Stimulated activated effector memory CD8-positive, alpha-beta T cell treated with anti-CD3 and anti-CD28 coated beads, Interleukin-12 subunit alpha, Interleukin-12 subunit beta, amount 100 ng/mL, for 72 hours (primary cell): ENCODE measurements around the gene SP140.
"Not testable (repeated sequence)": the region's sequence is repeated elsewhere in the genome, so short reads cannot be mapped to it uniquely, and the experiment has no call there.

Source experiments
- ATAC-seq: fragments of 150-1000 bp; cut with Tn5 transposase; 2 replicates; pipeline ENCODE4 v1.10.0; 2021
- DNase-seq, 2 donors: peaks; one replicate each; pipeline ENCODE4 v3.0.0; 2021 to 2022; ENCODE audit warnings: low spot score in 2 of 2
- H3K27ac Mint-ChIP-seq: one replicate; pipeline ENCODE4 v1.8.0; 2022; ENCODE audit warnings: mild to moderate bottlenecking, mixed read lengths
- H3K36me3 Mint-ChIP-seq: one replicate; pipeline ENCODE4 v1.8.0; 2022; ENCODE audit warnings: mild to moderate bottlenecking, mixed read lengths
- H3K4me1 Mint-ChIP-seq: one replicate; pipeline ENCODE4 v1.8.0; 2022; ENCODE audit warnings: mixed read lengths
- H3K4me3 Mint-ChIP-seq: one replicate; pipeline ENCODE4 v1.8.0; 2022; ENCODE audit warnings: mild to moderate bottlenecking, mixed read lengths
- H3K9me3 Mint-ChIP-seq: one replicate; pipeline ENCODE4 v1.8.0; 2022; ENCODE audit warnings: mixed read lengths

Gene SP140

DNA sequence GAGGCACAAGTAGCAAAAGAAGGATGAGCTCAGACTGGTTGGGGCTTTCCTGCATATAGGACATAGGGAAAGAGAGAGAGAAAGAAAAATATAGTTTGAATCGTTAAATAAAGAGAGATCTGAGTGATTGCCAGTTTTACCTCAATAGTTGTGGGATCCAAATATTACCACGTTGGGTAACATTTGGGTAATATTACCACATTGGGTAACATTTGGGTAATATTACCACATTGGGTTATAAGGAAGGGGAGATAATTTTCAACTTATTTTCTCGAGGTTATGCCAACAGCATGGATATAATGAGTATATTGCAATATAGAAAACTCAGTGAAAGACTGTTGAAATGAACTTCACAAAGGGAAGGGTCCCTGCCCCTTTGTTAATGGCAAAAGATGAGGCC, 20.7 kb downstream of the SP140 start:
- Mint-ChIP-seq H3K27ac (no peak overlapping the region), H3K36me3 (peaks cover 17% of the 10 kb centered on the region), H3K4me1 (no peaks in the 10 kb centered on the region), H3K9me3 (no peaks in the 10 kb centered on the region), H3K4me3 (no peak overlapping the region)
- ATAC-seq (no peak), DNase-seq (no peak)

DNA sequence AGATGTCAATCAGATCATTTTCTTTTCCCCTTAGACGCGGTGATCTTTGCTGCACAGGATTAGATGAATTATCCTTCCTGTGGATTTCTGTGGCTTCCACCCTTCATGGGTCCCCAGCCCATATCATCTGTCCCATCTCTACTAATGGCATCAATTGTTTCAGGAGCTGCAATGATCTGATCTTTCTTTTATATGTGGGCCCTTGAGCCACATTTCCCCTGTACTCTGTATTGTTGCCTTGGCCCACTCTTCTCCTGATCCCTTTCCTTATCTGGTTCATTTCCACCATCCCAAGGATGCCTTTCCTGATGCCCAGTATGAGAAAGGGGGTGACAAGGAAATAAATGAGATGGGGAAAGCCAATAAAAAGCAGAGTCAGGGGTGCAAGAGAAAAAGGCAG, 24.7 kb downstream of the SP140 start:
- no peaks in the 10 kb centered on the region for H3K9me3 Mint-ChIP-seq
- H3K4me3 Mint-ChIP-seq, result no peak overlapping the region
- no peak for DNase-seq
- H3K36me3 Mint-ChIP-seq, result no peaks in the 10 kb centered on the region
- H3K27ac Mint-ChIP-seq, result no peak overlapping the region
- no peak for ATAC-seq
- no peaks in the 10 kb centered on the region for H3K4me1 Mint-ChIP-seq

DNA sequence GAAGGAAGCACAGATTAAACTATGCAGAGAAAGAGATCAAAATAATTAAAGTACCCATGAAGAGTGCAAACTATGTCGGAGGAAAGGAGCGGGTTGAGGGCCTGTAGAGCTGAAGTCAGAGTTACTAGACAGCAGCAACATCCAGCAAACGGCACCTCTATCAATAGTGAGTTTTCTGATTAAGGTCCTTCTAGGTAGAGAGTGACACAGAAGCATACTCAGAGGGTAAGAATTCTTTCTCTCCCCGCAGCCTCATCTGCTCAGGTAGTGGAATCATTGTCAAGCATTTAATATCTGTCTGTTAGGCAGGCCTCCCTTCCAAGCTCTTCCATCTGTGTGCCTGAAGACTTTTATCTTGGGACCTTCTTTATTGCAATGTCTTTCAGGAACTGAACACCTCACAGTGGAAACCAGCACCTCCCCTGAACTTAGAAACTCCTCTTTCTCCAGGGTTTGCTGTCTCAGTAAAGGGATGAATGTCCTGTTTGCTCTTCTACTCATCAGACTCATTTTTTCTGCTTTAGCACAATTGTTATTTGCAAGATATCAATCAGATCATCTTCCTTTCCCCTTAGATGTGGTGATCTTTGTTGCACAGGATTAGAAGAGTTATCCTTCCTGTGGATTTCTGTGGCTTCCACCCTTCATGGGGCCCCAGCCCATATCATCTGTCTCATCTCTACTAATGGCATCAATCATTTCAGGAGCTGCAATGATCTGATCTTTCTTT, 28.8 kb downstream of the SP140 start:
- no peak overlapping the region for H3K27ac Mint-ChIP-seq
- H3K9me3 Mint-ChIP-seq, result no peaks in the 10 kb centered on the region
- peaks cover 12% of the 10 kb centered on the region for H3K36me3 Mint-ChIP-seq
- ATAC-seq (peak; percentile 81), DNase-seq (no peak)
- H3K4me1 Mint-ChIP-seq, result peaks cover 10% of the 10 kb centered on the region
- H3K4me3 Mint-ChIP-seq, result no peak overlapping the region

DNA sequence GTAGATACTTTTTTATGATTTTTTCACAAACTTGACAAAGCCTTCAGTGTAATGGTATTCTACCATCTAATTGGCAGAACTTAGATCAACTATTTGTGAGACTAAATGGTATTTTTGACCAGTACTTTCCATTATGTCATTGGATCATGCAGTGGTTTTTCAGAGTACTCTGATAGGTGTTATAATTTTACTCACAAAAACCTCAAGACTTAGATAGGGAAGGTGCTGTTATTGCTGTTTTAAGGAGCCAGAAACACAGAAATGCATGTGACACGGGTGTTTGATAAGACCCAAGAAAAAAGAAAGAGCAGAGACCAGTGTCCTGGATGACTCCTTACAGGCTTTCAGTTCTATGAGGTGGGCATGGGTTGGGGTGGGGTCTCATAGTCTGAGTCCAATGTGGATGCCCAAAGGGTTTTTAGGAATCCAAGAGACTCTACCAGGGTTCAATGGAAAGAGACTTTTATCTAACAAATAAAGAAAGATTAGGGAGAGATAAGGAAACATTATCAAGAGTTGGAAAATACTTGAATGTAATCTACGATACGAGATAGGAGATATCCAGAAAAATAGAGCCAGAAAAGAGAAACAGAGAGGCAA, 31.3 kb downstream of the SP140 start:
- ATAC-seq, result peak; percentile 83
- Mint-ChIP-seq H3K27ac (peak overlapping the region; percentile 86), H3K36me3 (peaks cover 31% of the 10 kb centered on the region), H3K4me3 (peak overlapping the region; percentile 15), H3K4me1 (peaks cover 31% of the 10 kb centered on the region), H3K9me3 (no peaks in the 10 kb centered on the region)
- DNase-seq, result no peak

DNA sequence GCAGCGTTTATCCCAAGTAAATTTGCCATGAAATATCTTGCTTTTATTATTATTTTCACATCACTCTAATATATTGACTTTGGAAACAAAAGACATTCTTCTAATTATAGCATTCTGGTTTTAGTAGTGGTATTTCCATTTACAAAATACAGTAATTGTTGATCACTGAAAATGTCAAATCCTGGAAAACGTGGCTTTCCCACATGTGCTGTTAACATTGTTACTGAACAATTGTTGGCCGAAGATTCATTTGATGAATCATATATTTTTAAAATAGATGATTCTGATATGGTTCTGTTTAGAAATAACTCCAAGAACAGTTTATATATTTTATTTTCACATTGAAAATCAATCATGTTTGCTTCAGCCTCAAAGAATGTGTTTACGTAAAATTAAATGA, 32.9 kb downstream of the SP140 start:
- Mint-ChIP-seq H3K4me3 (no peak overlapping the region), H3K4me1 (peaks cover 48% of the 10 kb centered on the region), H3K9me3 (no peaks in the 10 kb centered on the region), H3K36me3 (peaks cover 38% of the 10 kb centered on the region), H3K27ac (no peak overlapping the region)
- DNase-seq, result no peak
- ATAC-seq, result no peak

DNA sequence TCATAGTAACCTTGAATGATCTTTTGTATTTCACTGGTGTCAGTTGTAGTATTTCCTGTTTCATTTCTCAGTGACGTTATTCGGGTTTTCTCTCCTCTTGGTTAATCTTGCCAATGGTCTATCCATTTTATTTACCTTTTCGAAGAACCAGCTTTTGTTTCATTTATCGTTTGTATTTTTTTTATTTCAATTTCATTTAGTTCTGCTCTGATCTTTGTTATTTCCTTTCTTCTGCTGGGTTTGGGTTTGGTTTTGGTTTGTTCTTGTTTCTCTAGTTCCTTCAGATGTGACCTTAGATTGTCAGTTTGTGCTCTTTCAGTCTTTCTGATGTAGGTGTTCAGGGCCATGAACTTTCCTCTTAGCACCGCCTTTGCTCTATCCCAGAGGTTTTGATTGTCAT, 36.7 kb downstream of the SP140 start:
- peak overlapping the region; percentile 30 for H3K27ac Mint-ChIP-seq
- H3K9me3 Mint-ChIP-seq, result no peaks in the 10 kb centered on the region
- peak overlapping the region; percentile 42 for H3K4me3 Mint-ChIP-seq
- H3K4me1 Mint-ChIP-seq, result peaks cover 56% of the 10 kb centered on the region
- ATAC-seq, result no peak
- peaks cover 60% of the 10 kb centered on the region for H3K36me3 Mint-ChIP-seq
- no peak for DNase-seq

DNA sequence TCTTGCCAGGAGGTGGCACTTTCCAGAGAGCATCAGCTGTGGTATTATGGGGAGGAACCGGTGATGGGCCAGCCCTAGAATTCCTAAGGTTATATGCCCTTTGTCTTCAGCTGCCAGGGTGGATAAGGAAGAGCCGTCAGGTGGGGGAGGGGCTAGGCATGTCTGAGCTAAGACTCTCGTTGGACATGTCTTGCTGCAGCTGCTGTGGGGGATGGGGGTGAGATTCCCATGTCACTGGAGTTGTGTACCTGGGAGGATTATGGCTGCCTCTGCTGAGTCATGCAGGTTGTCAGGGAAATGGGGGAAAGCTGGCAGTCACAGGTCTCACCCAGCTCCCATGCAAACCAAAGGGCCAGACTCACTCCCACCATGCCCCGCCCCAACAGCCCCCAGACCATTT, 39.4 kb downstream of the SP140 start:
- DNase-seq, H3K27ac Mint-ChIP-seq, H3K4me3 Mint-ChIP-seq, ATAC-seq, H3K9me3 Mint-ChIP-seq: not testable (repeated sequence)
- Mint-ChIP-seq H3K4me1 (peaks cover 74% of the 10 kb centered on the region), H3K36me3 (peaks cover 75% of the 10 kb centered on the region)

DNA sequence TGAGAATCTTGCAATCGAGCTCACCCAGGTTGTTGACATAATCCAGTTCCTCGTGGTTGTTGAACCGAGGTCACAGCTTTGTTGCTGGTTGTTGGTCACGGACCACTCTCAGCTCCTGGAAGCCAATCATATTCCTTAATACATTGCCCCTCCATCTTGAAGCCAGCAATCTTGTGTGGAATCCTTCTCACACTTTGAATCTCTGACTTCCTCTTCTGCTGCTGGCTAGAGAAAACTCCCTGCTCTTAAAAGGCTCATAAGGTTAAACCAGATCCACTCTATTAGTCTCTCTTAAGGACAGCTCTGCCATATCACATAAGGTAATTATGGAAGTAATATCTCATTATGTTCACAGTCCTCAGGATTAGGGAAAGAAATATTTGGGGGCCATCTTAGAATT, 41.1 kb downstream of the SP140 start:
- ATAC-seq (no peak), DNase-seq (no peak)
- peaks cover 76% of the 10 kb centered on the region for H3K36me3 Mint-ChIP-seq
- H3K4me1 Mint-ChIP-seq, result peaks cover 60% of the 10 kb centered on the region
- H3K9me3 Mint-ChIP-seq, result peaks cover 6% of the 10 kb centered on the region
- H3K4me3 Mint-ChIP-seq, result no peak overlapping the region
- H3K27ac Mint-ChIP-seq, result no peak overlapping the region

DNA sequence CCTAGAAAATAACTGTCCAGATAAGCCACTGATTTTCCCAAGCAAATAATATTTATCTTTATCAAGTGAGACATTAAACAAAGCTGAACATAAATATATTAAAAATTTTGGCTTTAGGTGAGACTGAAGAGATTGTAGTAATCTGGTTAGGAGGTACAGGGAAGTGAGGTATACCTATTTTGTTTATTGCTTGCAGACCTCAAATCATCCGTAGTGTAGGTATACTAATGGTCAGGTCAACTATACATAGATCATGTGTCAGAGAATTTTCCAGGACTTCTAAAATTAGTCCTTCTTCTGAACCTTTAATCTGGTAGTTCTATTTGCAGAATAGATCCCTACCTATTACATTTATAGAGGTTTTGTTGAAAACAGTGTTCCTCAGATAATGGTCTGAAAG, 41.5 kb downstream of the SP140 start:
- Mint-ChIP-seq H3K4me1 (peaks cover 56% of the 10 kb centered on the region), H3K9me3 (peaks cover 6% of the 10 kb centered on the region), H3K36me3 (peaks cover 80% of the 10 kb centered on the region)

DNA sequence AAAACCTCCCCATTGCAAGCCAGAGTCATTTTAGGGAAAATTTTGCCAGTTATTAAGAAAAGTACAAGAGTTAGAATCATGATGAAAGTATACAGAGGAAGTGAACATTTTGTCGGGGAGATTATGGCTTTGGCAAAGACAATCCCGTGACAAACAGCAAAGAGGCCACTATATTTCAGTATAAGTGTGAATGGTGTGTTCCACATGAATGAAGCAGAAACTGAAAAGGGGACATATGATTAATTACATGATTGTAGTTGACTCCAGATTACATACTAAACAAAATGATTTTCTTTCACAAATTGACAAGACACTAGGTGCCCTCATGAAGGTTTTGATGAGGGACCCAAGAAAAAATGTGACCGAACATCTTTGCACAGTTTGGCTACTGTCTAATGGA, 42.0 kb downstream of the SP140 start:
- peak; percentile 84 for ATAC-seq
- peaks cover 85% of the 10 kb centered on the region for H3K36me3 Mint-ChIP-seq
- no peak overlapping the region for H3K27ac Mint-ChIP-seq

More for the DNA sequence above, 41.5 kb downstream of the SP140 start:
- ATAC-seq (no peak), DNase-seq (no peak)
- Mint-ChIP-seq H3K4me3 (no peak overlapping the region), H3K27ac (no peak overlapping the region)

DNA sequence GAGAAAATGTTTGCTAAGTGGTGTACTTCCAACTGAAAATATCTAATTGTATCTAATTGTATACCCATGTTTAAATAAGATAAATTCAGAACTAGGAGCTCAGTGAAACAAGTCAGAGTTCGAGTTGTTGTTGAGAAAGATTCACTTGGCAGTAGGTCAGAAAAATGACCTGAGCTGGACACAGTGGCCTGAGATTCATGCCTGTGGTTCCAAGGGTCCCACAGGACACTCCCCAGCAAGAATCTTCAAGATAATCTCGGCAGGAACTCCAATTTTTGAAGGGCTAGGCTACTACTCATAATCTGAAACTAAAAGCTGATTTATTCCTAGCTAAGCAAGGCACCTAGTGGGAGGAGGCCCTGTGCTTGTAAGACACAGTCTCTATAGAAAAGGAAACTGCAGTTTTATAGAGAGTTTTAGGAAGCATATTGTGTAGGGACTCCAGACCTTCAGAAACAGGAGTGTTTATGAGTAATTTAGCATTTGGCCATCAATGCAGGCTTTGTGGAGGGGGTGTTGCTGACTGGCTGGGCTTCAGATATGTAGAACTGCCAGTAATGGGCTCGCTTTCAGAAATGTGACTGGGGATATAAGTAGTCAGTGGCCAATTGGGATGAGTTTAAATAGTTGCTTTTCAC, 43.2 kb downstream of the SP140 start:
- peak overlapping the region; percentile 6 for H3K27ac Mint-ChIP-seq
- peaks cover 6% of the 10 kb centered on the region for H3K9me3 Mint-ChIP-seq
- peak; percentile 80 for ATAC-seq
- DNase-seq, result no peak
- peak overlapping the region; percentile 7 for H3K4me3 Mint-ChIP-seq
- H3K36me3 Mint-ChIP-seq, result peaks cover 88% of the 10 kb centered on the region
- H3K4me1 Mint-ChIP-seq, result peaks cover 39% of the 10 kb centered on the region

More for the DNA sequence above, 42.0 kb downstream of the SP140 start:
- Mint-ChIP-seq H3K9me3 (peaks cover 6% of the 10 kb centered on the region), H3K4me3 (no peak overlapping the region), H3K4me1 (peaks cover 51% of the 10 kb centered on the region)
- DNase-seq, result no peak

DNA sequence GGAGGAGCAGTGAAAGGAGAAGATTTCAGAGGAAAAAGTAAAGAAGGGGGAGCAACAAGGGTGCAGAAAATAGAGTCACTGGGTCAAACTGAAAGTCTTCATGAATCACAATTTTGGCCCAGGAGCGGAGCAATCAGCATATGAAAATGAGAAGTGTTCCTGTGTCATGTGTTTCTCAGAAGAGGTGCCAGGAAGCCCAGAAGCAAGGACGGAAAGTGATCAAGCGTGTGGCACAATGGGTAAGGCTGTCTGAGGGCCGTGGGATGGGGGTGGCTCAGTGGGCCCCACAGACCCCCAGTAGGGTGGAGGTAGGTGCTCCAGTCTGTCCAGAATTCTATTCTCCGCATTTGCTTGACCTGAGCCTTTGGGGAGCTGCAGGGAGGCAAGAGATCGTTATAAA, 44.2 kb downstream of the SP140 start:
- Mint-ChIP-seq H3K27ac (peak overlapping the region; percentile 6), H3K4me3 (peak overlapping the region; percentile 7), H3K4me1 (peaks cover 29% of the 10 kb centered on the region), H3K9me3 (peaks cover 6% of the 10 kb centered on the region), H3K36me3 (peaks cover 85% of the 10 kb centered on the region)
- ATAC-seq (peak; percentile 66), DNase-seq (no peak)

DNA sequence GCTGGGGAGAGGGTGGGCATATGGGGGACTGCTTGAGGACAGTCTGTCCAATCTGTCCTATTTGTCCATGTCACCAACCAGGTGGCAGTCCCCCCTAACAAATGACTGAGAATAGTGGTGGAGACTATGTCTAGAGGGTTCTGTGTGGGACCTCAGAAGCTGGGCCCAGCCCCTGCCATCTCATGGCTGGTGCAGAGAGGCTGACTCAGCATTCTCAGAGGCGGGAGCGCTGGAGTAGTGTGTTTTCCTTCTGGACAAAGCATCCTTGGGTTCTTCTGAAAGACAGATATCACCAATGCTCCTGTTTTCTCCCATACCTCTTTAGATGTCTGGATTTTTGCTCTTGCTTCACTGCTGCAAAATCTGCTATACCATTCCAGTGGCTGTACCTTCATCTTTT, 57.4 kb downstream of the SP140 start:
- H3K27ac Mint-ChIP-seq, result no peak overlapping the region
- H3K9me3 Mint-ChIP-seq, result no peaks in the 10 kb centered on the region
- H3K36me3 Mint-ChIP-seq, result peaks cover 37% of the 10 kb centered on the region
- no peak for ATAC-seq
- H3K4me3 Mint-ChIP-seq, result no peak overlapping the region
- DNase-seq, result no peak
- peaks cover 11% of the 10 kb centered on the region for H3K4me1 Mint-ChIP-seq

DNA sequence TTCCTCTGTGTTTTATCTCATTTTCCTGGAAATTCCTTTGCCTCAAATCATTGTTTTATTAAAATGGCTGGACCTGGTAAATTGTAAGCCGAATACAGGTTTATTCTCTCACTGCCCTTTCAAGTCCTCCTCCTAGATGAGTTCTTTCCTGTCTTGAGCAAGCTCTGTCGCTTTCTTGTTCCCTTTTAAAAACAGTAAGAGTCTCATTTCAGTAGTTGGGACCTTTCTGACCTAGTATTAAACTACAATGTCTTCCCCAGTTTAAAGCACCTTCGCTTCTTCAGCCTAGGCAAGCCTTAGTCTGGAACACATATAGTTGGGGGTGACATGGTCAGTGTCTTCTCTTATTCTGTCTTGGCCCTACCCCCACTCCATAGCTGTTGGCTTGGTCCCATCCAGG, 60.5 kb downstream of the SP140 start:
- ATAC-seq, result no peak
- Mint-ChIP-seq H3K9me3 (peaks cover 3% of the 10 kb centered on the region), H3K36me3 (peaks cover 60% of the 10 kb centered on the region)

DNA sequence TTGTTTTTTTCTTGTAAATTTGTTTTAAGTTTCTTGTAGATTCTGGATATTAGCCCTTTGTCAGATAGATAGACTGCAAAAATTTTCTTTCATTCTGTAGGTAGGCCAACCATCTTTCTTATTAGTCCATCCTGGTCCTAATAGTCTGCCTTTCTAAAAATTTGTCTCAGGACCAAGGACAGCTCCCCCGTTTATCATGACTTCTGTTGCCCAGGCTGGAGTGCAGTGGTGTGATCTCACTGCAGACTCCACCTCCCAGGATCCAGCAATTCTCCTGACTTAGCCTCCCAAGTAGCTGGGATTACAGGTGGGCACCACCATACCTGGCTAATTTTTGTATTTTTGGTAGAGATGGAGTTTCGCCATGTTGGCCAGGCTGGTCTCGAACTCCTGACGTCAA, 63.8 kb downstream of the SP140 start:
- not testable (repeated sequence) for ATAC-seq, DNase-seq, H3K4me3 Mint-ChIP-seq, H3K27ac Mint-ChIP-seq, H3K9me3 Mint-ChIP-seq
- H3K4me1 Mint-ChIP-seq, result peaks cover 26% of the 10 kb centered on the region
- H3K36me3 Mint-ChIP-seq, result peaks cover 87% of the 10 kb centered on the region

More for the DNA sequence above, 60.5 kb downstream of the SP140 start:
- no peak for DNase-seq
- Mint-ChIP-seq H3K27ac (no peak overlapping the region), H3K4me1 (peaks cover 26% of the 10 kb centered on the region), H3K4me3 (no peak overlapping the region)

DNA sequence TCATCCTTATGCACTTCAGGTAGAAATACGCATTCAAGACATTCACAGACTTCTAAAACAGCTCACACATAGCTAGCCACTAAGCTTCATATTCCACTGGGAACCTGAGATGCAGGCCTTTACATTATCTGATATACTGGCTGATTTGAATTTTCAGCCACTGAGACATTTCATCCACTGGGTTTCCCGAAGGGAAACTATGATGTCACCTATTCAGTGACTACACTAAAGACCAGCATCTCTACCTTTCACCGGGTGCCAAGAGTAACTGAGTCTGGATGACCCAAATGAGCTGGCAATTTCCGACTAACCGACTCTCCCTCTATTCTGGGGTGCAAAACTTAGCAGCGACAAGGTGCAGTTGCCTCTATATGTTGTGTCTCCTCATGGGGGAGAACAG, 69.7 kb downstream of the SP140 start:
- Mint-ChIP-seq H3K4me1 (peaks cover 6% of the 10 kb centered on the region), H3K9me3 (peaks cover 2% of the 10 kb centered on the region), H3K36me3 (peaks cover 96% of the 10 kb centered on the region), H3K4me3 (no peak overlapping the region), H3K27ac (no peak overlapping the region)
- ATAC-seq, result no peak
- DNase-seq, result no peak
